Kidney (tissue), 14 donors: ENCODE measurements around the gene SWAP70. TPM values are rescaled to one million over a fixed set of nuclear protein-coding genes. Genes with fewer than 3 reads are reported as not detected.

ENCODE experiments used
- DNase-seq, 5 donors: peaks; one replicate each; pipeline ENCODE4 v3.0.0-alpha.2; 2013 to 2020
- FAIRE-seq: peaks from 2 replicates; lab custom pipeline; 2012; peaks lifted over from hg19 to GRCh38; lab: Jason Lieb, UNC
- H3K27ac ChIP-seq, 2 donors: one replicate each; pipeline ENCODE4 v1.7.0; 2013; ENCODE audit warnings: low read depth in 2 of 2, low read length in 2 of 2, inconsistent platforms in 1 of 2
- H3K27me3 ChIP-seq: one replicate; pipeline ENCODE4 v1.7.1; 2013; ENCODE audit warnings: low read length, inconsistent platforms; ENCODE audit not compliant: control insufficient read depth, insufficient read depth
- H3K36me3 ChIP-seq, 3 donors: one replicate each; pipeline versions ENCODE4 v1.7.0 to v1.7.1; 2013; ENCODE audit warnings: low read length in 3 of 3, control low read depth in 1 of 3, inconsistent platforms in 1 of 3; ENCODE audit not compliant: insufficient read depth in 3 of 3, control insufficient read depth in 2 of 3
- H3K4me1 ChIP-seq, 3 donors: one replicate each; pipeline versions ENCODE4 v1.7.0 to v1.7.1; 2013; ENCODE audit warnings: low read length in 3 of 3, inconsistent platforms in 1 of 3, low read depth in 1 of 3; ENCODE audit not compliant: control insufficient read depth in 2 of 3, insufficient read depth in 2 of 3
- H3K4me3 ChIP-seq, 3 donors: one replicate each; pipeline versions ENCODE4 v1.7.0 to v1.8.1; 2013; ENCODE audit warnings: low read length in 3 of 3, control low read depth in 1 of 3, inconsistent platforms in 1 of 3
- H3K9ac ChIP-seq, 3 donors: one replicate each; pipeline versions ENCODE4 v1.7.0 to v1.7.1; 2013; ENCODE audit warnings: low read length in 3 of 3, control low read depth in 1 of 3, inconsistent platforms in 1 of 3
- H3K9me3 ChIP-seq, 3 donors: one replicate each; pipeline versions ENCODE4 v1.7.0 to v1.7.1; 2013; ENCODE audit warnings: low read length in 3 of 3, control low read depth in 1 of 3, inconsistent platforms in 1 of 3; ENCODE audit not compliant: control insufficient read depth in 2 of 3, insufficient read depth in 1 of 3
- CTCF ChIP-seq: IDR thresholded peaks from 3 replicates; pipeline ENCODE4 v1.5.1; 2012; ENCODE audit warnings: mild to moderate bottlenecking, moderate library complexity, borderline replicate concordance; ENCODE audit not compliant: insufficient read depth; ENCODE audit errors: extremely low read depth
- intact Hi-C: fragments of 100-400 bp; cut with DNase I; formaldehyde crosslinking; loops from one replicate; pipeline ENCODE4 v1.11.1; 2022
- polyA plus RNA-seq: library from polyadenylated mRNA; stranded (reverse); fragments of 350-450 nt; fragmentation: Illumina TruSeq; extraction: RNeasy Lipid Tissue Mini Kit (QIAGEN cat#74804); gene quantifications from one replicate; pipeline ENCODE4 v1.2.3, GENCODE V29; 2014; ENCODE audit warnings: low read depth, low replicate concordance; ENCODE audit not compliant: insufficient read depth
- total RNA-seq: library from RNA; stranded (reverse); fragmentation: NEBNext Ultra II Directional; extraction: Animal tissue kit (Norgen Biotek cat#: 25700); gene quantifications from one replicate; pipeline ENCODE4 v1.2.1, GENCODE V29; 2021
- donor health status: control.
- donor health status: control.
- donor health status: control.
- donor health status: control.
- donor health status: control.
- donor health status: DM: yes; HTN: yes; CAD: no.
- donor health status: Normal renal cell carcinoma (clear cell type).

Gene SWAP70
- total and polyA plus RNA-seq, 2 donors from 2014 or later: 11.1 to 61.0 TPM

GRCh38 chr11:9774591-9775397, 110.9 kb downstream of the SWAP70 start:
- FAIRE-seq (no peak), DNase-seq (no peak)
- Histone ChIP-seq H3K27ac (peak overlapping the region in 1 of 2 donors; percentile 34), H3K27me3 (no peaks in the 10 kb centered on the region), H3K36me3 (peaks cover 0 to 7% (median 2%) of the 10 kb centered on the region in 3 donors), H3K4me1 (peaks cover 0 to 7% (median 0%) of the 10 kb centered on the region in 3 donors), H3K4me3 (no peak overlapping the region), H3K9me3 (no peaks in the 10 kb centered on the region), H3K9ac (no peak overlapping the region)
- intact Hi-C loops: no loop called here
- no peak for TF ChIP-seq CTCF

- intact Hi-C loops: no loop called here
- FAIRE-seq (no peak), DNase-seq (no peak)
- Histone ChIP-seq H3K4me1 (peaks cover 0 to 7% (median 0%) of the 10 kb centered on the region in 3 donors), H3K9me3 (no peaks in the 10 kb centered on the region), H3K36me3 (peaks cover 5 to 11% (median 5%) of the 10 kb centered on the region in 3 donors), H3K27ac (peak overlapping the region; percentile 38 to 60), H3K9ac (no peak overlapping the region), H3K4me3 (peak overlapping the region in 1 of 3 donors; percentile 16), H3K27me3 (no peaks in the 10 kb centered on the region)
- TF ChIP-seq CTCF: no peak
Measured at GRCh38 chr11:9775398-9775779, 111.5 kb downstream of the SWAP70 start.

- H3K27me3 ChIP-seq: no peaks in the 10 kb centered on the region
- intact Hi-C loops: no loop called here
- peaks cover 8 to 20% (median 13%) of the 10 kb centered on the region in 3 donors for H3K36me3 ChIP-seq
- no peak for FAIRE-seq
- H3K4me3 ChIP-seq: no peak overlapping the region
- no peak overlapping the region for H3K9ac ChIP-seq
- no peak for DNase-seq
- H3K27ac ChIP-seq: no peak overlapping the region
- no peak for TF ChIP-seq CTCF
- peaks cover 0 to 7% (median 0%) of the 10 kb centered on the region in 3 donors for H3K4me1 ChIP-seq
- H3K9me3 ChIP-seq: no peaks in the 10 kb centered on the region
Measured at GRCh38 chr11:9776203-9776602, 112.3 kb downstream of the SWAP70 start.
